ENCODE data around the gene SYNJ2BP.
"Not testable (repeated sequence)": the region's sequence is repeated elsewhere in the genome, so short reads cannot be mapped to it uniquely, and the experiment has no call there.

SYNJ2BP gene

GRCh38 chr14:70436867-70437266, 20.0 kb upstream of the SYNJ2BP start:
- no peak for DNase-seq (ENCODE audit: low read depth)
- H3K4me3 ChIP-seq (replicated peaks; ENCODE audit: low read depth, low read length): no peak overlapping the region
- no peak for TF ChIP-seq CTCF (IDR thresholded peaks at IDR 0.05; ENCODE audit: low read length, missing control alignments)

GRCh38 chr14:70426555-70426954, 9.7 kb upstream of the SYNJ2BP start:
- DNase-seq (ENCODE audit: low read depth); H3K4me3 ChIP-seq (replicated peaks; ENCODE audit: low read depth, low read length): not testable (repeated sequence)

GRCh38 chr14:70425354-70425753, 8.5 kb upstream of the SYNJ2BP start:
- no peak overlapping the region for H3K4me3 ChIP-seq (replicated peaks; ENCODE audit: low read depth, low read length)
- no peak for DNase-seq (ENCODE audit: low read depth)
- no peak for TF ChIP-seq CTCF (IDR thresholded peaks at IDR 0.05; ENCODE audit: low read length, missing control alignments)

- TF ChIP-seq CTCF (IDR thresholded peaks at IDR 0.05; ENCODE audit: low read length, missing control alignments): no peak
- H3K4me3 ChIP-seq (replicated peaks; ENCODE audit: low read depth, low read length): no peak overlapping the region
- no peak for DNase-seq (ENCODE audit: low read depth)
Observed at GRCh38 chr14:70422538-70422937, 5.6 kb upstream of the SYNJ2BP start.

GRCh38 chr14:70419270-70419931, 2.5 kb upstream of the SYNJ2BP start:
- H3K4me3 ChIP-seq (replicated peaks; ENCODE audit: low read depth, low read length); DNase-seq (ENCODE audit: low read depth): not testable (repeated sequence)

GRCh38 chr14:70416338-70416724, 559 bp downstream of the SYNJ2BP start:
- DNase-seq (ENCODE audit: low read depth): peak; percentile 18
- H3K4me3 ChIP-seq (replicated peaks; ENCODE audit: low read depth, low read length): peak overlapping the region; percentile 74
- no peak for TF ChIP-seq CTCF (IDR thresholded peaks at IDR 0.05; ENCODE audit: low read length, missing control alignments)

GRCh38 chr14:70415788-70416187, 1.1 kb downstream of the SYNJ2BP start:
- H3K4me3 ChIP-seq (replicated peaks; ENCODE audit: low read depth, low read length): peak overlapping the region; percentile 74
- no peak for TF ChIP-seq CTCF (IDR thresholded peaks at IDR 0.05; ENCODE audit: low read length, missing control alignments)
- DNase-seq (ENCODE audit: low read depth): no peak

- TF ChIP-seq CTCF (IDR thresholded peaks at IDR 0.05; ENCODE audit: low read length, missing control alignments): no peak
- no peak overlapping the region for H3K4me3 ChIP-seq (replicated peaks; ENCODE audit: low read depth, low read length)
Observed at GRCh38 chr14:70407621-70408020, 9.3 kb downstream of the SYNJ2BP start.

GRCh38 chr14:70406216-70406615, 10.7 kb downstream of the SYNJ2BP start:
- not testable (repeated sequence) for H3K4me3 ChIP-seq (replicated peaks; ENCODE audit: low read depth, low read length); DNase-seq (ENCODE audit: low read depth)

More at GRCh38 chr14:70407621-70408020, 9.3 kb downstream of the SYNJ2BP start:
- DNase-seq (ENCODE audit: low read depth): no peak

- H3K4me3 ChIP-seq (replicated peaks; ENCODE audit: low read depth, low read length): not testable (repeated sequence)
- peak; percentile 71 for DNase-seq (ENCODE audit: low read depth)
Observed at GRCh38 chr14:70403335-70403734, 13.6 kb downstream of the SYNJ2BP start.

Data from fibroblast of pulmonary artery (primary cell).